ENCODE measurements around the gene CYP27A1. TPM values are rescaled to one million over a fixed set of nuclear protein-coding genes. Genes with fewer than 3 reads are reported as not detected.
"Not testable (repeated sequence)": the region's sequence is repeated elsewhere in the genome, so short reads cannot be mapped to it uniquely, and the experiment has no call there.

Gene CYP27A1
- total RNA-seq, 3 donors from 2014 or later, result 25.6 to 65.0 (median 28.8) TPM

- Histone ChIP-seq H3K27me3 (no peaks in the 10 kb centered on the region), H3K9me3 (no peaks in the 10 kb centered on the region), H3K36me3 (no peaks in the 10 kb centered on the region), H3K4me1 (no peaks in the 10 kb centered on the region), H3K4me3 (no peak overlapping the region), H3K27ac (no peak overlapping the region)
- DNase-seq (ENCODE audit: low spot score in 2 of 2), result no peak
- TF ChIP-seq POLR2A (IDR thresholded peaks at IDR 0.05), result no peak
- no peak for TF ChIP-seq POLR2AphosphoS5 (IDR thresholded peaks at IDR 0.05)
- TF ChIP-seq, protein P1, sequence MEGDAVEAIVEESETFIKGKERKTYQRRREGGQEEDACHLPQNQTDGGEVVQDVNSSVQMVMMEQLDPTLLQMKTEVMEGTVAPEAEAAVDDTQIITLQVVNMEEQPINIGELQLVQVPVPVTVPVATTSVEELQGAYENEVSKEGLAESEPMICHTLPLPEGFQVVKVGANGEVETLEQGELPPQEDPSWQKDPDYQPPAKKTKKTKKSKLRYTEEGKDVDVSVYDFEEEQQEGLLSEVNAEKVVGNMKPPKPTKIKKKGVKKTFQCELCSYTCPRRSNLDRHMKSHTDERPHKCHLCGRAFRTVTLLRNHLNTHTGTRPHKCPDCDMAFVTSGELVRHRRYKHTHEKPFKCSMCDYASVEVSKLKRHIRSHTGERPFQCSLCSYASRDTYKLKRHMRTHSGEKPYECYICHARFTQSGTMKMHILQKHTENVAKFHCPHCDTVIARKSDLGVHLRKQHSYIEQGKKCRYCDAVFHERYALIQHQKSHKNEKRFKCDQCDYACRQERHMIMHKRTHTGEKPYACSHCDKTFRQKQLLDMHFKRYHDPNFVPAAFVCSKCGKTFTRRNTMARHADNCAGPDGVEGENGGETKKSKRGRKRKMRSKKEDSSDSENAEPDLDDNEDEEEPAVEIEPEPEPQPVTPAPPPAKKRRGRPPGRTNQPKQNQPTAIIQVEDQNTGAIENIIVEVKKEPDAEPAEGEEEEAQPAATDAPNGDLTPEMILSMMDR (IDR thresholded peaks at IDR 0.05), result no peak
- intact Hi-C loops (cut with DNase I; ENCODE audit: low total_unique reads), result no loop called here
Measured at GRCh38 chr2:218755198-218755566, 26.8 kb upstream of the CYP27A1 start.

GRCh38 chr2:218755567-218756404, 26.2 kb upstream of the CYP27A1 start:
- H3K4me3 ChIP-seq, result no peak overlapping the region
- no peak for DNase-seq (ENCODE audit: low spot score in 2 of 2)
- H3K27ac ChIP-seq, result no peak overlapping the region
- H3K4me1 ChIP-seq, result no peaks in the 10 kb centered on the region
- intact Hi-C loops (cut with DNase I; ENCODE audit: low total_unique reads), result no loop called here
- TF ChIP-seq, protein P1 (IDR thresholded peaks at IDR 0.05), result no peak
- TF ChIP-seq POLR2A (IDR thresholded peaks at IDR 0.05) (no peak), POLR2AphosphoS5 (IDR thresholded peaks at IDR 0.05) (no peak)
- no peaks in the 10 kb centered on the region for H3K36me3 ChIP-seq
- H3K27me3 ChIP-seq, result no peaks in the 10 kb centered on the region
- H3K9me3 ChIP-seq, result no peaks in the 10 kb centered on the region

- no peaks in the 10 kb centered on the region for H3K36me3 ChIP-seq
- no peak overlapping the region for H3K27ac ChIP-seq
- TF ChIP-seq POLR2AphosphoS5 (IDR thresholded peaks at IDR 0.05), result no peak
- no peaks in the 10 kb centered on the region for H3K9me3 ChIP-seq
- intact Hi-C loops (cut with DNase I; ENCODE audit: low total_unique reads), result no loop called here
- no peak for DNase-seq (ENCODE audit: low spot score in 2 of 2)
- no peaks in the 10 kb centered on the region for H3K4me1 ChIP-seq
- no peaks in the 10 kb centered on the region for H3K27me3 ChIP-seq
- no peak overlapping the region for H3K4me3 ChIP-seq
Measured at GRCh38 chr2:218756599-218757377, 25.2 kb upstream of the CYP27A1 start.

- Histone ChIP-seq H3K4me1 (no peaks in the 10 kb centered on the region), H3K27me3 (no peaks in the 10 kb centered on the region), H3K36me3 (no peaks in the 10 kb centered on the region), H3K4me3 (no peak overlapping the region), H3K9me3 (no peaks in the 10 kb centered on the region), H3K27ac (no peak overlapping the region)
- TF ChIP-seq, protein P1 (IDR thresholded peaks at IDR 0.05), result no peak
- no peak for TF ChIP-seq POLR2AphosphoS5 (IDR thresholded peaks at IDR 0.05)
- TF ChIP-seq POLR2A (IDR thresholded peaks at IDR 0.05), result no peak
- no peak for DNase-seq (ENCODE audit: low spot score in 2 of 2)
- intact Hi-C loops (cut with DNase I; ENCODE audit: low total_unique reads), result no loop called here
Measured at GRCh38 chr2:218761795-218762194, 20.2 kb upstream of the CYP27A1 start.

DNA sequence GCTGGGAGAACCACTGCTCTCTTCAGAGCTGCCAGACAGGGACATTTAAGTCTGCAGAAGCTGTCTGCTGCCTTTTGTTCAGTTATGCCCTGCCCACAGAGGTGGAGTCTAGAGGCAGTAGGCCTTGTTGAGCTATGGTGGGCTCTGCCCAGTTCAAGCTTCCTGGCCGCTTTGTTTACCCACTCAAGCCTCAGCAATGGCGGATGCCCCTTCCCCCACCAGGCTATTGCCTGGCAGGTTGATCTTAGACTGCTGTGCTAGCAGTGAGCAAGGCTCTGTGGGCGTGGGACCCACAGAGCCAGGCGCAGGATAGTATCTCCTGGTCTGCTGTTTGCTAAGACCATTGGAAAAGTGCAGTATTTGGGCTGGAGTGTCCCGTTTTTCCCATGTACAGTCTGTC, 9.2 kb upstream of the CYP27A1 start:
- H3K27ac ChIP-seq; intact Hi-C loops (cut with DNase I; ENCODE audit: low total_unique reads); H3K36me3 ChIP-seq; H3K27me3 ChIP-seq; DNase-seq (ENCODE audit: low spot score in 2 of 2); H3K4me1 ChIP-seq; H3K4me3 ChIP-seq; H3K9me3 ChIP-seq: not testable (repeated sequence)

DNA sequence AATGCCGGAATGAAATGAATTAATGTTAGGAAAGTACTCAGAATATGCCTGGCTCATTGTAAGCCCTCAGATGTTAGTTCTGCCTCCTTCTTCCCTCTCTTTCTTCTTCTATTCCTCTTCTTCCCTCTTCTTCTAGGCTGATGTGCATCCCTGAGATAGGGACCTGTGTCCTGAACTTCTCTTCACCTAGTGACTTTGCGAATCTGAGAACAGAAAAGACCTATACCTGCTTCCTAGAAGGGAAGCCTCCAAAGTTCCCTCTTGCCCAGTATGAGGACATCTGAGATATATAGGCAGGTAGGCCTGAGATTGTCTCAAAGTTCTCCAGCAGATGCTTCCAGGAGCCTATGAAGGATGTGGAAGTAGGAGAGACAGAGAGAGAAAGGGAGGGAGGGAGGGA, 8.1 kb upstream of the CYP27A1 start:
- no peak overlapping the region for H3K27ac ChIP-seq
- H3K4me3 ChIP-seq, result no peak overlapping the region
- DNase-seq (ENCODE audit: low spot score in 2 of 2), result no peak
- no peaks in the 10 kb centered on the region for H3K27me3 ChIP-seq
- H3K9me3 ChIP-seq, result no peaks in the 10 kb centered on the region
- H3K36me3 ChIP-seq, result no peaks in the 10 kb centered on the region
- intact Hi-C loops (cut with DNase I; ENCODE audit: low total_unique reads), result no loop called here
- no peak for TF ChIP-seq POLR2A (IDR thresholded peaks at IDR 0.05)
- TF ChIP-seq, protein P1 (IDR thresholded peaks at IDR 0.05), result no peak
- no peak for TF ChIP-seq POLR2AphosphoS5 (IDR thresholded peaks at IDR 0.05)
- H3K4me1 ChIP-seq, result no peaks in the 10 kb centered on the region
